ENCODE data around the gene WFIKKN2. TPM values are rescaled to one million over a fixed set of nuclear protein-coding genes. Genes with fewer than 3 reads are reported as not detected.

Gene WFIKKN2
- total and polyA plus RNA-seq, 10 of the 15 experiments (the other 5 are each of a cell fraction or from before 2014, with no cell fraction given) = 0.06 TPM; not detected in 9

DNA sequence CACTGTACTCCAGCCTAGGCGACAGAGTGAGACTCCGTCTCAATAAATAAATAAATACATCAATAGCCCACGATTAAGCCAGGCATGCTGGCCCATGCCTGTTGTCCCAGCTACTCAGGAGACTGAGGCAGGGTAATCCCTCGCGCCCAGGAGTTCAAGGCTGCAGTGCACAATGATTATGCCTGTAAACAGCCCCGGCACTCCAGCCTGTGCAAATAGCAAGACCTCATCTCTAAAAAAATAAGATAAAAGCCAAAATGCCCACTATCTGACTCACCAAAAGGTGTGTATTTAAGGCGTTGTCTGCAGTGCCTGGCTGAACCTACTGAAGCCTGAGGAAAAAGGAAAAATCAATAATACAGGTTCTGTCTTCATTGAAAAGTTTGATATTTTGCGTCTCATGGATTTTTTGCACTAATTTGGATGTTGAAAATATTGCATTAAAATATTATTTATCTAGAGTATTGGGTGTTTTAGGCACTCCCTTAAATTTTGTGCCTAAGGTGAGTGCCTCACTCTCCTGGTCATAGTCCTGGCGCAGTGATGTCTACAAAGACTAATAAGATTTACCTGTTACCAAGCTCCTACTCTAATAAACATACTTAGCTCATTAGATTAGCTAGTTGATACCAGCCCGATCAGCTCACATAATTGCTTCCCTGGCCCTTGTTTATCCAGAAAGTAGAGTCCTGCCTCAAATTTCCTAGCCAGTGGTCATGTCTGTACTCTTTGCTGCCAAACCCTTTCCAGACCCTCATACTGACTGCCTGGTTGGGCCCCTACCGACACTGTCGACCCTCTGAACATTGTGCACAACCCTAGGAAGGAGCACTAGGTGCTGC lies 55.5 kb downstream of the WFIKKN2 start (continued):
- TF ChIP-seq, protein P1, sequence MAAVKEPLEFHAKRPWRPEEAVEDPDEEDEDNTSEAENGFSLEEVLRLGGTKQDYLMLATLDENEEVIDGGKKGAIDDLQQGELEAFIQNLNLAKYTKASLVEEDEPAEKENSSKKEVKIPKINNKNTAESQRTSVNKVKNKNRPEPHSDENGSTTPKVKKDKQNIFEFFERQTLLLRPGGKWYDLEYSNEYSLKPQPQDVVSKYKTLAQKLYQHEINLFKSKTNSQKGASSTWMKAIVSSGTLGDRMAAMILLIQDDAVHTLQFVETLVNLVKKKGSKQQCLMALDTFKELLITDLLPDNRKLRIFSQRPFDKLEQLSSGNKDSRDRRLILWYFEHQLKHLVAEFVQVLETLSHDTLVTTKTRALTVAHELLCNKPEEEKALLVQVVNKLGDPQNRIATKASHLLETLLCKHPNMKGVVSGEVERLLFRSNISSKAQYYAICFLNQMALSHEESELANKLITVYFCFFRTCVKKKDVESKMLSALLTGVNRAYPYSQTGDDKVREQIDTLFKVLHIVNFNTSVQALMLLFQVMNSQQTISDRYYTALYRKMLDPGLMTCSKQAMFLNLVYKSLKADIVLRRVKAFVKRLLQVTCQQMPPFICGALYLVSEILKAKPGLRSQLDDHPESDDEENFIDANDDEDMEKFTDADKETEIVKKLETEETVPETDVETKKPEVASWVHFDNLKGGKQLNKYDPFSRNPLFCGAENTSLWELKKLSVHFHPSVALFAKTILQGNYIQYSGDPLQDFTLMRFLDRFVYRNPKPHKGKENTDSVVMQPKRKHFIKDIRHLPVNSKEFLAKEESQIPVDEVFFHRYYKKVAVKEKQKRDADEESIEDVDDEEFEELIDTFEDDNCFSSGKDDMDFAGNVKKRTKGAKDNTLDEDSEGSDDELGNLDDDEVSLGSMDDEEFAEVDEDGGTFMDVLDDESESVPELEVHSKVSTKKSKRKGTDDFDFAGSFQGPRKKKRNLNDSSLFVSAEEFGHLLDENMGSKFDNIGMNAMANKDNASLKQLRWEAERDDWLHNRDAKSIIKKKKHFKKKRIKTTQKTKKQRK (IDR thresholded peaks at IDR 0.05; ENCODE audit: low read depth, low read length) = no peak
- TF ChIP-seq, protein P2, sequence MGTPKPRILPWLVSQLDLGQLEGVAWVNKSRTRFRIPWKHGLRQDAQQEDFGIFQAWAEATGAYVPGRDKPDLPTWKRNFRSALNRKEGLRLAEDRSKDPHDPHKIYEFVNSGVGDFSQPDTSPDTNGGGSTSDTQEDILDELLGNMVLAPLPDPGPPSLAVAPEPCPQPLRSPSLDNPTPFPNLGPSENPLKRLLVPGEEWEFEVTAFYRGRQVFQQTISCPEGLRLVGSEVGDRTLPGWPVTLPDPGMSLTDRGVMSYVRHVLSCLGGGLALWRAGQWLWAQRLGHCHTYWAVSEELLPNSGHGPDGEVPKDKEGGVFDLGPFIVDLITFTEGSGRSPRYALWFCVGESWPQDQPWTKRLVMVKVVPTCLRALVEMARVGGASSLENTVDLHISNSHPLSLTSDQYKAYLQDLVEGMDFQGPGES (IDR thresholded peaks at IDR 0.05) = no peak

DNA sequence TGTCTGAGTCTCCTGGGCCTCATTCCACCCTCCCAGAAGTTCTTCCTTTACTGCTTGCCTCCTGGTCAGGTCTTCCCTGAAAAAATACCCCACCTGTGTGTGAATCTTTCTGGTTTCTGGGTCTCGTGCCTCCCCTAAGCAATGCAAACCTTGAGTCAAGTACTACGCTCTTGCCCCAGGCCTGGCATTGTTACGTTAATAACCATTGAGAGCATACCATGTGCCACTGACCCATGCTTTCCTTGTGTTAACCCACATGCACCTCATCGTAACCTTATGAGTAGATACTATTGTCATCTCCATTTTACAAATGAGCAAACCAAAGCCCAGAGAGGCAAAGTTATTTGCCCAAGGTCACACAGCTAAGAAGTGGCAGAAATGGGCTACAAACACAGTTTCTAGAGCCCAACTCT lies 56.2 kb downstream of the WFIKKN2 start:
- no peak overlapping the region for H3K27ac ChIP-seq (ENCODE audit: control insufficient read depth, insufficient read depth)
- no peaks in the 10 kb centered on the region for H3K27me3 ChIP-seq (replicated peaks in 1 of 2; ENCODE audit: control insufficient read depth in 2 of 2, insufficient read depth in 2 of 2, low read length in 1 of 2)
- H3K4me1 ChIP-seq (ENCODE audit: control insufficient read depth, insufficient read depth, low read length) = no peaks in the 10 kb centered on the region
- ATAC-seq (no peak), DNase-seq (ENCODE audit: low read depth, low spot score) (no peak), FAIRE-seq (no peak)
- H4K20me1 ChIP-seq (ENCODE audit: control insufficient read depth, insufficient read depth) = 0 out of 2 replicates have a peak, but pooled peaks cover 2% of the 10 kb centered on the region
- H3K4me3 ChIP-seq = no peak overlapping the region
- H3K4me2 ChIP-seq (ENCODE audit: control insufficient read depth, insufficient read depth) = no peak overlapping the region
- H3K9ac ChIP-seq (ENCODE audit: control insufficient read depth, insufficient read depth, low read length) = no peak overlapping the region
- ChIA-PET SMC1A (ENCODE audit: uncharacterized antibody, unreplicated experiment) (no interaction called here), CTCF (interaction anchor here (0.6 kb wide), 1 partner anchor 799 kb away, joined by 3 read pairs; no protein-coding TSS in a partner anchor), RAD21 (ENCODE audit: unreplicated experiment) (interaction anchor here (0.7 kb wide), 1 partner anchor 1930 kb away, joined by 4 read pairs; no protein-coding TSS in a partner anchor), POLR2A (interaction anchor here (0.7 kb wide), 1 partner anchor 39 kb away, joined by 3 read pairs; no protein-coding TSS in a partner anchor)
- no peaks in the 10 kb centered on the region for H3K36me3 ChIP-seq (ENCODE audit: control insufficient read depth in 2 of 2, insufficient read depth in 2 of 2, low read length in 1 of 2)
- no TSS peak for BruUV-seq (replicated peaks)
- in situ Hi-C loops (cut with MboI) = no loop called here
- no peaks in the 10 kb centered on the region for H3K79me2 ChIP-seq (ENCODE audit: control insufficient read depth, insufficient read depth, low read length)
- 55% methylated on average over 4 of the region's 4 CpGs for WGBS (ENCODE audit: insufficient coverage, insufficient replicate concordance, low lambda C conversion rate, missing lambda C conversion rate)
- no peaks in the 10 kb centered on the region for H3K9me3 ChIP-seq (replicated peaks; ENCODE audit: control insufficient read depth, insufficient read depth, low read length)
- H2AFZ ChIP-seq (ENCODE audit: control insufficient read depth, low read depth, low read length) = no peak overlapping the region
- intact Hi-C loops (cut with micrococcal nuclease; ENCODE audit: unreplicated experiment) = no loop called here
- TF ChIP-seq MTA3 (IDR thresholded peaks at IDR 0.05; ENCODE audit: borderline replicate concordance, low read length) = no peak
- TF ChIP-seq, protein P3, sequence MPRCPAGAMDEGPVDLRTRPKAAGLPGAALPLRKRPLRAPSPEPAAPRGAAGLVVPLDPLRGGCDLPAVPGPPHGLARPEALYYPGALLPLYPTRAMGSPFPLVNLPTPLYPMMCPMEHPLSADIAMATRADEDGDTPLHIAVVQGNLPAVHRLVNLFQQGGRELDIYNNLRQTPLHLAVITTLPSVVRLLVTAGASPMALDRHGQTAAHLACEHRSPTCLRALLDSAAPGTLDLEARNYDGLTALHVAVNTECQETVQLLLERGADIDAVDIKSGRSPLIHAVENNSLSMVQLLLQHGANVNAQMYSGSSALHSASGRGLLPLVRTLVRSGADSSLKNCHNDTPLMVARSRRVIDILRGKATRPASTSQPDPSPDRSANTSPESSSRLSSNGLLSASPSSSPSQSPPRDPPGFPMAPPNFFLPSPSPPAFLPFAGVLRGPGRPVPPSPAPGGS (IDR thresholded peaks at IDR 0.05; ENCODE audit: borderline replicate concordance, insufficient read depth, low read depth, low read length, poor library complexity, severe bottlenecking) = no peak
- TF ChIP-seq NRF1 (conservative IDR thresholded peaks at IDR 0.05; ENCODE audit: low read depth, low read length) = no peak
- no peak for TF ChIP-seq FOXM1 (IDR thresholded peaks at IDR 0.05; ENCODE audit: low read depth, low read length)
- no peak for TF ChIP-seq ETV6 (conservative IDR thresholded peaks at IDR 0.05 in 1 of 2, IDR thresholded peaks at IDR 0.05 in 1 of 2; ENCODE audit: borderline replicate concordance in 1 of 2, low read depth in 1 of 2)
- no peak for TF ChIP-seq JUNB (IDR thresholded peaks at IDR 0.05)
- no peak for TF ChIP-seq EGR1 (IDR thresholded peaks at IDR 0.05; ENCODE audit: borderline replicate concordance in 1 of 2, low read depth in 2 of 2, low read length in 2 of 2)
- TF ChIP-seq FOS (IDR thresholded peaks at IDR 0.05; ENCODE audit: borderline replicate concordance, extremely low read depth, insufficient read length) = no peak
- no peak for TF ChIP-seq ZSCAN29 (IDR thresholded peaks at IDR 0.05)
- TF ChIP-seq RAD21 (IDR thresholded peaks at IDR 0.05; ENCODE audit: insufficient read depth, low read depth, low read length) = no peak
- TF ChIP-seq, protein P4, sequence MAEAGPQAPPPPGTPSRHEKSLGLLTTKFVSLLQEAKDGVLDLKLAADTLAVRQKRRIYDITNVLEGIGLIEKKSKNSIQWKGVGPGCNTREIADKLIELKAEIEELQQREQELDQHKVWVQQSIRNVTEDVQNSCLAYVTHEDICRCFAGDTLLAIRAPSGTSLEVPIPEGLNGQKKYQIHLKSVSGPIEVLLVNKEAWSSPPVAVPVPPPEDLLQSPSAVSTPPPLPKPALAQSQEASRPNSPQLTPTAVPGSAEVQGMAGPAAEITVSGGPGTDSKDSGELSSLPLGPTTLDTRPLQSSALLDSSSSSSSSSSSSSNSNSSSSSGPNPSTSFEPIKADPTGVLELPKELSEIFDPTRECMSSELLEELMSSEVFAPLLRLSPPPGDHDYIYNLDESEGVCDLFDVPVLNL (IDR thresholded peaks at IDR 0.05; ENCODE audit: low read depth, low read length) = no peak
- TF ChIP-seq YBX1 (IDR thresholded peaks at IDR 0.05) = no peak

All from GM12878 (cell line).